Tibial nerve (tissue), 4 donors: ENCODE results near the gene SYN1. TPM values are rescaled to one million over a fixed set of nuclear protein-coding genes. Genes with fewer than 3 reads are reported as not detected.
"Not testable (repeated sequence)": the region's sequence is repeated elsewhere in the genome, so short reads cannot be mapped to it uniquely, and the experiment has no call there.

Source experiments
- DNase-seq, 2 donors: peaks; one replicate each; pipeline ENCODE4 v3.0.0-alpha.2; 2019; ENCODE audit warnings: low spot score in 2 of 2
- H3K27ac ChIP-seq, 4 donors: fragments of 200-600 bp; sonication (generic) in 3 of 4; one replicate each; pipeline ENCODE4 v1.5.1; 2017 to 2019; ENCODE audit warnings: mild to moderate bottlenecking in 1 of 4
- H3K27me3 ChIP-seq, 2 donors: fragments of 200-600 bp; sonication (generic) in 1 of 2; one replicate each; pipeline versions ENCODE4 v1.5.1 to v1.6.0; 2017 to 2019
- H3K36me3 ChIP-seq, 3 donors: fragments of 200-600 bp; sonication (generic); one replicate each; pipeline ENCODE4 v1.5.1; 2018 to 2019
- H3K4me1 ChIP-seq, 4 donors: fragments of 200-600 bp; sonication (generic) in 3 of 4; one replicate each; pipeline ENCODE4 v1.5.1; 2017 to 2019
- H3K4me3 ChIP-seq, 4 donors: fragments of 200-600 bp; sonication (generic) in 3 of 4; one replicate each; pipeline ENCODE4 v1.5.1; 2017 to 2019; ENCODE audit warnings: mild to moderate bottlenecking in 1 of 4, moderate library complexity in 1 of 4
- H3K9me3 ChIP-seq, 4 donors: fragments of 200-600 bp; sonication (generic) in 3 of 4; one replicate each; pipeline ENCODE4 v1.5.1; 2017 to 2019
- CTCF ChIP-seq, 5 experiments: fragments of 200-600 bp in 3 of 5; fragments of 450-650 bp in 2 of 5; sonication (generic) in 3 of 5; IDR thresholded peaks; one replicate each; pipeline ENCODE4 v1.5.1; 2016 to 2019; ENCODE audit warnings: antibody characterized with exemption in 5 of 5, mild to moderate bottlenecking in 3 of 5, moderate library complexity in 2 of 5
- EP300 ChIP-seq, 2 donors: sonication (generic); formaldehyde crosslinking; IDR thresholded peaks; one replicate each; pipeline ENCODE4 v1.6.1; 2017; ENCODE audit warnings: antibody characterized with exemption in 2 of 2, mild to moderate bottlenecking in 1 of 2
- POLR2A ChIP-seq, 2 donors: fragments of 450-650 bp; IDR thresholded peaks; one replicate each; pipeline ENCODE4 v1.6.1; 2017; ENCODE audit warnings: antibody characterized with exemption in 2 of 2, mild to moderate bottlenecking in 2 of 2, moderate library complexity in 2 of 2
- WGBS, 2 donors: methylation state at CpG; one replicate each; pipeline ENCODE4 v1.1.5; 2018; 5-methylcytosine and 5-hydroxymethylcytosine counted together
- total RNA-seq, 4 donors: library from RNA; depleted of rRNA; stranded (reverse); fragments of >200 nt; gene quantifications; one replicate each; pipeline ENCODE4 v1.1.0, GENCODE V29; 2016

SYN1 gene
- total RNA-seq, 4 donors from 2014 or later = 0.42 to 1.2 TPM; not detected in 2

GRCh38 chrX:47611489-47611888 lies 8.2 kb downstream of the SYN1 start:
- H3K36me3 ChIP-seq = no peaks in the 10 kb centered on the region
- no peaks in the 10 kb centered on the region for H3K27me3 ChIP-seq
- H3K9me3 ChIP-seq = no peaks in the 10 kb centered on the region
- TF ChIP-seq POLR2A (IDR thresholded peaks at IDR 0.05) = no peak
- no peak for TF ChIP-seq EP300 (IDR thresholded peaks at IDR 0.05)
- TF ChIP-seq CTCF (IDR thresholded peaks at IDR 0.05) = no peak
- no peak overlapping the region for H3K27ac ChIP-seq
- DNase-seq = no peak
- WGBS, 2 donors = 67 to 83% methylated on average over 1 to 2 of the region's 2 CpGs
- no peak overlapping the region for H3K4me3 ChIP-seq
- H3K4me1 ChIP-seq = no peaks in the 10 kb centered on the region

- H3K27me3 ChIP-seq = no peaks in the 10 kb centered on the region
- 78 to 89% methylated on average over 3 to 4 of the region's 4 CpGs for WGBS, 2 donors
- H3K27ac ChIP-seq = no peak overlapping the region
- DNase-seq = no peak
- H3K36me3 ChIP-seq = no peaks in the 10 kb centered on the region
- H3K4me1 ChIP-seq = no peaks in the 10 kb centered on the region
- no peak overlapping the region for H3K4me3 ChIP-seq
- H3K9me3 ChIP-seq = no peaks in the 10 kb centered on the region
- TF ChIP-seq EP300 (IDR thresholded peaks at IDR 0.05) (no peak), CTCF (IDR thresholded peaks at IDR 0.05) (no peak), POLR2A (IDR thresholded peaks at IDR 0.05) (no peak)
Measured at GRCh38 chrX:47610511-47610910, 9.1 kb downstream of the SYN1 start.

GRCh38 chrX:47608130-47608810 lies 11.4 kb downstream of the SYN1 start:
- TF ChIP-seq EP300 (IDR thresholded peaks at IDR 0.05) (no peak), CTCF (IDR thresholded peaks at IDR 0.05) (no peak), POLR2A (IDR thresholded peaks at IDR 0.05) (no peak)
- Histone ChIP-seq H3K4me3 (no peak overlapping the region), H3K27ac (no peak overlapping the region), H3K4me1 (no peaks in the 10 kb centered on the region), H3K9me3 (no peaks in the 10 kb centered on the region), H3K27me3 (no peaks in the 10 kb centered on the region), H3K36me3 (no peaks in the 10 kb centered on the region)
- 45 to 68% methylated on average over 9 of the region's 9 CpGs for WGBS, 2 donors
- DNase-seq = no peak

- H3K27me3 ChIP-seq = no peaks in the 10 kb centered on the region
- no peak overlapping the region for H3K4me3 ChIP-seq
- H3K9me3 ChIP-seq = no peaks in the 10 kb centered on the region
- H3K4me1 ChIP-seq = no peaks in the 10 kb centered on the region
- no peaks in the 10 kb centered on the region for H3K36me3 ChIP-seq
- TF ChIP-seq EP300 (IDR thresholded peaks at IDR 0.05) (no peak), POLR2A (IDR thresholded peaks at IDR 0.05) (no peak), CTCF (IDR thresholded peaks at IDR 0.05) (no peak)
- no peak overlapping the region for H3K27ac ChIP-seq
- no peak for DNase-seq
Measured at GRCh38 chrX:47607091-47607490, 12.6 kb downstream of the SYN1 start.

- no peaks in the 10 kb centered on the region for H3K4me1 ChIP-seq
- 62 to 85% methylated on average over 6 to 9 of the region's 9 CpGs for WGBS, 2 donors
Measured at GRCh38 chrX:47605024-47605423, 14.6 kb downstream of the SYN1 start.

GRCh38 chrX:47603125-47603524 lies 16.5 kb downstream of the SYN1 start:
- not testable (repeated sequence) for H3K4me1 ChIP-seq, H3K27me3 ChIP-seq, DNase-seq, H3K9me3 ChIP-seq, H3K27ac ChIP-seq, H3K4me3 ChIP-seq, H3K36me3 ChIP-seq
- WGBS, 2 donors = 93 to 95% methylated on average over 4 of the region's 4 CpGs

More at GRCh38 chrX:47605024-47605423, 14.6 kb downstream of the SYN1 start:
- Histone ChIP-seq H3K9me3 (no peaks in the 10 kb centered on the region), H3K4me3 (no peak overlapping the region), H3K27ac (no peak overlapping the region), H3K27me3 (no peaks in the 10 kb centered on the region), H3K36me3 (no peaks in the 10 kb centered on the region)
- DNase-seq = no peak
- TF ChIP-seq EP300 (IDR thresholded peaks at IDR 0.05) = no peak
- no peak for TF ChIP-seq CTCF (IDR thresholded peaks at IDR 0.05)
- no peak for TF ChIP-seq POLR2A (IDR thresholded peaks at IDR 0.05)
